Measurements from ENCODE around the gene BRCA1.

GRCh38 chr17:43170766-43171585, 45.8 kb upstream of the BRCA1 start, which contains the start of gene NBR1:
- TF ChIP-seq, protein P1, sequence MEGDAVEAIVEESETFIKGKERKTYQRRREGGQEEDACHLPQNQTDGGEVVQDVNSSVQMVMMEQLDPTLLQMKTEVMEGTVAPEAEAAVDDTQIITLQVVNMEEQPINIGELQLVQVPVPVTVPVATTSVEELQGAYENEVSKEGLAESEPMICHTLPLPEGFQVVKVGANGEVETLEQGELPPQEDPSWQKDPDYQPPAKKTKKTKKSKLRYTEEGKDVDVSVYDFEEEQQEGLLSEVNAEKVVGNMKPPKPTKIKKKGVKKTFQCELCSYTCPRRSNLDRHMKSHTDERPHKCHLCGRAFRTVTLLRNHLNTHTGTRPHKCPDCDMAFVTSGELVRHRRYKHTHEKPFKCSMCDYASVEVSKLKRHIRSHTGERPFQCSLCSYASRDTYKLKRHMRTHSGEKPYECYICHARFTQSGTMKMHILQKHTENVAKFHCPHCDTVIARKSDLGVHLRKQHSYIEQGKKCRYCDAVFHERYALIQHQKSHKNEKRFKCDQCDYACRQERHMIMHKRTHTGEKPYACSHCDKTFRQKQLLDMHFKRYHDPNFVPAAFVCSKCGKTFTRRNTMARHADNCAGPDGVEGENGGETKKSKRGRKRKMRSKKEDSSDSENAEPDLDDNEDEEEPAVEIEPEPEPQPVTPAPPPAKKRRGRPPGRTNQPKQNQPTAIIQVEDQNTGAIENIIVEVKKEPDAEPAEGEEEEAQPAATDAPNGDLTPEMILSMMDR (IDR thresholded peaks at IDR 0.05): no peak
- peak; percentile 63 to 94 for TF ChIP-seq POLR2A (IDR thresholded peaks at IDR 0.05)

Data from adrenal gland (tissue), 5 donors.